HG03045 (cell line): Measurements from ENCODE around the gene COA8.

Experiments
- ATAC-seq: cut with Tn5 transposase; IDR thresholded peaks from one replicate; pipeline ENCODE4 v1.9.1; 2021; ENCODE audit warnings: mild to moderate bottlenecking, moderate library complexity; ENCODE audit not compliant: unreplicated experiment

The COA8 gene

DNA sequence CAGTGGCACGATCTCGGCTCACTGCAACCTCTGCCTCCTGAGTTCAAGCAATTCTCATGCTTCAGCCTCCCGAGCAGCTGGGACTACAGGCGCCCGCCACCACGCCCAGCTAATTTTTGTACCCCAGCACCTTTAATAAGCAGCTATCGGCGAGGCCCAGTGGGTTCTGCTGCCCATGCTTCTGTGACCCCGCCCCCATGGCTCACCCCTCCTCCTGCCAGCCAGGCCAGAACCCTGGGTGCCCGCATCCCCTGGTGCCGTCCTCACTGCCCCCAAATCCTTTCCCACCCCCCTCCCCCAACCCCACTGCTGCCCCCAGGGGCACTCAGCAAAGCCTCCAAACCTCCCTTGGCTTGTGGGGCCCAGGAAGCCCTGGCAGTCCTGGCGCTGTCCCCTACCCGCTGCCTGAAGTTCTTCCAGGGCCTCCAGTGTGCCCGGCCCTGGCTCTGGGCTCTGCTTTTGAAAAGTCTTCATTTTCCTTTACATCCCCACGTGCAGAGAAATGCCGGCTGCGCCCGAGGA, 14.8 kb upstream of the COA8 start:
- ATAC-seq: no peak

DNA sequence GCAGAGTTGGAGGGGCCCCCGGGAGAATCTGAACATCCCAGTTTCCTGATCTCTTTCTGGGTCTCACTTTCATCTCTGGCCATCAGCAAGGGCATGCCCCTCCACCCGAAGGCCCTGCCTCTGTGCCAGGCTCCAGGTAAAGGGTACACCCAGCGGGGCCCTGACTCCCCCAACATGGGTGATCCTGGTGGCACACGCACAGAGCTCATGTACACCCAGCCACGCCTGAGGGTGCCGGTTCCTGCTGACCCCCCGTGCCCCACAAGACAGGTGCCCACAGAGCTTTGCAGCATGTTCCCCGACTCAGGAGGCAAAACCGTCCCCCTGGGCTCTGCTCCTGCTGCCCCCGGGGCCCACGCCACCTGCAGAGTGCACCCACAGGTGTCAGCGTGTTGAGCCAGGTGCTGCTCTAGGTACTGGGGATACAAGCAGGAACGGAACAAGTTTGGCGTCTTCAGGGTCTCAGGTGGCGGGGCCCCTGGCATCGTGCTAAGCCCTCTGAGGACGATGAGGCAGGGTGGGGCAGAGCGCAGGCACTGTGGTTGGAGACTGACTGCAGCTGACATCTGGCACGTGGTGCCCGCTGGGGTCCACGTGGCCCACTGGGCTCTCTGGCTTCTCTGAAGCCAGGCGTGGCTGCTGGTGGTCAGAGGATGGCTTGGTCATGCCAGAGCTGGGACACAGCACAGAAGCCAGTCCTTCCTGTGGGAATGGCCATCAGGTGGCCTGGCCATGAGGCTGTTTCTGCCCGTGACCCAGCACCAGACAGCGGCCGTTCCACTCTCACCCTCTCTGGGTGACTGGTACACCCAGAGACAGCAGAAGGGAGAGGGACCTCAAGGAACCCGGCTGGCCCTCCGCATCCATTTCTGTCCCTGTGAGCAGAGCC, 14.1 kb upstream of the COA8 start:
- ATAC-seq: no peak

DNA sequence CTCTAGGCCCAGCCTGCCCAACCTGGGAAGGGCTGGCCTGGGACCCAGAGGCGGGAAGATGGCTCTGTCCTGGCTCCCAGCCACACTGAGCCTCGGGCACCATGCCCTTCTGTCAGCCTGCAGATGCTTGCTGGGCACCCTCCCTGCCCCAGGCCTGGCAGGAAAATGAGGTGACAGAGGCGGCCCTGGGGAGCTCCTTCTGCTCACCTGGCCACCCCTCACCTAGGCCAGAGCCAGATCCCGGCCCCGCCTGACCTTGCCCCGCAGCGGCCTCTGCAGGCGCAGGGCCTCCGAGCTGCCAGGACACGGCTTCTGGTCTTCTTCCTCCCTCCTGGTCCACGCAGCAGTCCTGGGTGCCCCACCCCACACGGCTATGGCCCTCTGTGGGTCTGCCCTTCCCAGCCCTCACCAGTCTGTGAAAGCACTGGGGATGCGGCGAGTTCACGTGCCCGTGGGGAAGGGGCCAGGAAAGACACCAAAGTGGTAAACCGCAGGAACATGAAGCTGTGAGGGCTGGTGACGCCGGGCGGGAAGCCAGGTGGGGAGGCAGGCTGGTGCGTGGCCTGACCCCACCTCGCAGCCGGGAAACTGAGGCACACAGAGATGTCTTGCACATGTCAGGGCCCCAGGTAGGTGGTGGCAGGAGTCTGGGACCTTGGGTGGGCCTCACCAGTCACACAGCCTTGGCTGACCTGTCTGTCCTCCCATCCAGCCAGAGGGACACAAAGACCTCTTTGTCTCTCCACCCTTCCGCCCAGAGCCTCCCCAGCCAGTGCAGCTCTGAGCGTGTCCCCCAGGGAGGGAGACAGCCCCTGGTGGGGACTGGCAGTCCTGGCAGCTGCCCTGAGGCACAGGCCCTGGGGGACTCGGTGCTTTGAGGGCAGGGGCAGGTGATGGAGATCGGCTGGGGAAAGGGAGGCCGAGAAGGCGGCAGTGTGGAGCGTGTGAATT, 13.1 kb upstream of the COA8 start:
- no peak for ATAC-seq

DNA sequence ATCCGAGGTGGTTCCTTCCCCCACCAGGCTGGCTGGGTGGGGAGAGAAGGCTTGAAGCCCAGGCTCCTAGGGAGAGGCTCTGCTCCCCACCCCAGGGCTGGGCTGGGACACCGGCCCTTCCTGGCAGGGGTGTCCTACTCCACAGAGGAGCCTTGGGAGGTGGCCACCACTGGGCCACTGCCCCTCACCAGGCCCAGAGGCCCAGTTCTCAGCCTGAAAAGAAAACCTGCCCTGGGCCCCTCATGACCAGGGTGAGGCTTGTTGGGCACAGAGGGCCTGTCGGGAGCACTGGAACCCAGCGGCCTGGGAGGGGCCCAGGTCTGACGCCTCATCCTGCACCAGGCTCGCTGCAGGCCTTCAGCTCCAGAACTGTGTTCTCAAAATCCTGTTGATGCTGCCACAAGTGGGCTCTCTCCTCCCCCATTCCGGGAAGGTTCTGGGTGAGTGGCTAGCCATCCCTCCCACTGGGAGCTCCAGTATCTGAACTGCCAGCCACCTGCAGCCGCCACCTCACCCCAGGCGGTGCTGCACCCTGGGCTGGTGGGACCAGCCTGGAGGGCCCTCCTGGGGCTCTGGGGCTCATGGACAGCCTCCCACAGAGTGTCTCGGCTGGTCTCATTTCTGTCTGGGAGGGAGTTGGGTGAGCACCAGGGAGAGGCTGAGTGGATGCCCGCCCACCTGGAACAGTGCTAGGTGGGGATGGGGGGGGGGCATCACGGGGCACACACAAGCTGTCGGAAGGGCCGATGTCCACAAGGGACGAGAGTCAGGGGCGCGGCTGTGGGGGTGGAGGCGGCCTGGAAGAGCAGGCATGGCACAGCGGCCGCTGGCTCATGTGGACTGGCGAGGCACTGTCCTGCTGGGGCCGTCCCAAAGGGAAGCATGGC, 12.1 kb upstream of the COA8 start:
- no peak for ATAC-seq

DNA sequence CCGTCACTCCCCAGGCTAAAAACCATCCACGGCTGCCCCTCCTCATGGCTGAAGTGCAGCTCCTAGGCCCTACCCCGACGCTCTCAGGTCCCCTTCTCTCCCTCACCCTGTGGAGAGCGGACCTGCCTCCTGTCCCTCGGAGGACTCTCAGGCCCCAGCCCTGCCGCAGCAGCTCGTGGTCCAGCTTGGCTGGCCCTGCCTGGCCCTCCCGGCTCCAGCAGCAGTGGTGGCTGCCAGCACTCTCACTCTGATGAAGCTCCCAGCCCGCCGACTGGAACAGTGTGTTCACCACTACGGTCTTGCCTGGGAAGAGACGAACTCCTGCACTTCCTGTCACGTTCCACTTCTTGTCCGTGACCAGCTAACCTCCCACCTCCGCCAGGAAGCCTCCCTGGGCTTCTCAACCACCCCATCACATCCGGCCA, 11.4 kb upstream of the COA8 start:
- no peak for ATAC-seq

DNA sequence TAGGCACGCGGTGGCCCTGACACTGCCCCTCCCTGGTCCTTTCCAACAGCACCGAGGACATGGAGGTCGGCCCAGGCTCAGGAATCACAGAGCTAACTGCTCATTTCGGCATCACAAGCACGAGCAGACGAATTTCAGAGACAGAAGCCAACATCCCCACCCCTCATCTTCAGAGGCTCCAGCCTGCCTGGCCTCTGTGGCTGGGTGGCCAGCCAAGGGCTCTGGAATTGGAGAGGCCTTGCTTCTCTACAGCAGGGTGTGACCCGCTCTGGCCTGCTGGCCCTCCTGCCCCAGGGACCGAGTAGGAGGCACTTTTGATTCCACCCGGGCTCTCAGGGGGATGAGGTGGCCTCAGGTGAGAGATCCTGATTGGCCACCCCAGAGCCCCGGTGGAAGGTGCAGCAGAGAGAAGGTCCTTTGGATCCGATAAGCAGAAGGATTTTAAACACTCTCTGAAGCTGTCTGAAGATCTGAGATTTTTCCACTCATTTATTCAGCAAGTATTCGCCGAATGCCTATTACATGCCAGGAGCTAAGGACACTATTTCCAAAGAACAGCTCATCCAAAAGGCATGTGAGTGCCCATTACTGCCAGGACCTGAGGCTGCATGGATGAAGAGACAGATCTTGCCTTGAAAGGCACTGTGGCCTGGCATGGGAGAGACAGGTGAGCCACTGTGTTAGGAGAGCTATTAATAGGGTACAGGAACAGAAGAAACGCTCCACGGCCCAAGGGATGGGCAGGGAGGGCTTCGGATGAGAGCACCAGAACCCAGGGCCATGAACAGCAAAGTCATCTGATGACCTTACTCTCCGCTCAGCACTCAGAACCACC, 10.5 kb upstream of the COA8 start:
- no peak for ATAC-seq

DNA sequence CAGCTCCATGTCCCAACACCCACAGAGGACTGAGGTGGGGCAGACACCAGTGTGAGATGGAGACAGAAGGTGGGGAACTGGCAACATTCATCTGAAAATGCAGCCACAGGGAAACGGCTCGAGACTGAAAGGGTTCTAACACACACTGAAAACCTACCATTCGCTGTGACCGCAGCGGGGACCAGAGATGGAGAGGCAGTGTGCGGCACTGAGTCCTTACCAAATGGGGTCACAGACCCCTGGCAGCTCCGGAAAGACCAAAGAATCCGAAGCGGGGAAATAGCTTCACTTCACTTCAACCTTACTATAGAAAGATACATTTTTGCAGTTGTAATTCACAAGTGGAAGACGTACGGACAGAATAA, 9.9 kb upstream of the COA8 start:
- ATAC-seq: no peak

DNA sequence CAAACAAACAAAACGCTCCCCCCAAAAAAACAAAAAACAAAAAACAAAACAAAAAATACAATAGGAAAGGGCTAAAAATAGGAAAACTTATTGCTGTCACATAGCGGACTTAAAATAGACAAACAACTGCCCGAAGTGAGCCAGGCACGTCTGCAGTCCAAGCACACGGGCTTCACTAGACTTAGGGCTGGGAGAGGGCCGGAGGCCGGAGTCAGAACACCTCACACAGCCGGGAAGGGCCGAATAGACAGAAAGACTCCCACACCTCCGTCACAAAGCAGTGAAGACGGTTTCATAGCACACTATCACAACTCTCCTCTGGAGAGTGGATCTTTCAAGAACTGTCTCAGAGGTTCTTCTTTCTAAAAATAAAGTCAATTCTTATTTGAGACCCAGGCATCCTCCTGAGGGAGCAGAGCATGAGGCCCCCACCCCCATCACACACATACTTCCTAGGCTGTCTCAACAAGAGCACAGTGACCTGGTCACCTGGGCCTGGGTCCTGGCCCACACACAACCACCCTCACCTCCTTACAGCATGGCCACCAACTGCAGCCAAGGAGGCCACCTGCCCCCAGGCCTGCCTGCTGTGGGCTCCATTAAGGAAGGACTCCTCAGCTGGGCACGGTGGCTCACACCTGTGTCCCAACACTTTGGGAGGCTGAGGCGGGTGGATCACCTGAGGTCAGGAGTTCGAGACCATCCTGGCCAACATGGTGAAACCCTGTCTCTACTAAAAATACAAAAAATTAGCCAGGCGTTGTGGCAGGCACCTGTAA, 7.0 kb upstream of the COA8 start:
- ATAC-seq: no peak

DNA sequence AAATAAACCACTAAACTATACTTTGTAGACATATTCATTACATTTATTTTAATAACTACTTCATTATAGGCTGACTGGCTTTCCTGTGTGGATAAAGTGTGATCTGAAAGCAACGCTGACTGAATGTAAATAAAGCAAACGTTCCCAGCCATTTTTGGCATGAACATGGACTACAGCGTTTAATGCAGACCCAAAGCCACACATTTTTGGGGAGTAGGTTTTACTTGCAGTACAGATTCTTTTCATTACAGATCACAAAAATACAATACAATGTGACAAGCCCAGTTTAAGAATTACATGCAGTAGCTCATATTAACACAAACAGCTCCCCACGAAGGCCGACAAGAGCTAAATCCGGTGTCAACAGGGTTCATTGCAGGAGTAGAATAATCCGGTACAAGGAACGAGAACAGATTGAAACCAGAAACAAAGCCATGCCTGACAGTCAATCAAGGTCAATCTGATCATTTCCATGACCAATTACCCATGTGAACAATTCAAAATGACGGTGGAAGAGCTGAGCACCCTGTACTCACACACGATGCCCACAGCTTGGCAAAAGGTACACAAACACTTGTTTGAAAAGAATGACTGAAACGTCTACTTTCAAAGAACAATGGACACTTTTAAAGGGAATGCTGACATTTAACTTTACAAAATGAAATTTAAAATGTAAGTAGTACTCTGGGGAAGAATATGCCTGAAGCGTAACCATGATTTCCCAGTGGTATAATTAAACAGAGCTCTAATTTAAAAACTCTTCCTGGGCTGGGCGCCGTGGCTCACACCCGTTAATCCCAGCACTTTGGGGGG, 5.6 kb upstream of the COA8 start:
- ATAC-seq: no peak

DNA sequence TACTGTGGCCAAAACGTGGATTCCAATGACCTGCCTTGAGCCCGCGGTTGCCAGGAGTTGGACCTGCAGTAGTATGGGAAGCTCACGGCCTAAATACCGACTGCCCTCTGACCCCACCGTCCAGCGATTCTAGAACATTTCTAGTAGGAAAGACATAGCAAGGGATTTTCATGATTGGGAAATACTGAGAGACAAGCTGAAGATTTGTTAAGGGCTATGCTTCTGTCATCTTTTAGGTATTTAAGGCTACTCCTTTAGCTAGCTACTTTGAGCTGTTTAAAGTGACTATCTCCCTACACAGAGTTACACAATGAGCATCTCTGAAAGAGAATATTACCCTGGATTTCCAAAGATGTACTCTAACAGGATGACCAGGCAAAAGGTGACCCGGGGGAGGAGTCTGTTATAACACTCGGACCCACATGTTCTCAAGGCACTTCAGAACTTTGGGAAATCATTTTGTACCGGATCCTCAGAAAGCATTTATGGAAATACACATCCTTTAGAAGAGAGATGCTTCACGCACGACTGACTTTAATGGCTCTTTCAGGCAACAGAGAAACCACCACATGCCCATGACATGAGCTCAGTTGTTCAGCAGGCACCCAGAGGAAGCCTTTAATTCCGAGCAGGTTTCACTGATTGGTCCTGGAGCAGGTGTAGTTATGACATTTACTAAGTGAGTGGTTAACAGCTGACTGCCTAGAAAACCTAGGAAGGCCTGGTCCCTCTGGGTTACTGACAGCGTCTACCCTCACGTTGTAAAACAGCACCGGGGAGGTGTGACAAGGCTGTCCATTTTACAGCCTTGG, 4.5 kb upstream of the COA8 start:
- no peak for ATAC-seq

DNA sequence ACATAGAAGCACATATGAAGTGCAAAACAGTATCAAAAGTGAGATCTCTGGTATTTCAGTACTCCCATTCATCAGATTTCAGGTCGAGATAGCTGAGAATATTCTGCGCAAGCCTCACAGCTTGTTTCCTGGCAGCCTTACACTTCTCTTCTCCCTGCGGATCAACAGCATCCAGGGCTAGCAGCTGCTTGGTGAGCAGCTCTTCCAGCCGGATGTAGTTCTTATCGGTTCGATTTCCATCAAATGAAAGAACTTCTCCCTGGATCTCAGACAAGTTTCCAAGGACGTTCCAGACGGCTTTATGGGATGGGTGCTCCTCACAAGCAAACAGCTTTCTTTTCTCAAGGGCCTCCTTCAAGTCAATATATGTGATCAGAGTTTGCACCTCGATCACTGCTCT, 3.0 kb upstream of the COA8 start:
- no peak for ATAC-seq

DNA sequence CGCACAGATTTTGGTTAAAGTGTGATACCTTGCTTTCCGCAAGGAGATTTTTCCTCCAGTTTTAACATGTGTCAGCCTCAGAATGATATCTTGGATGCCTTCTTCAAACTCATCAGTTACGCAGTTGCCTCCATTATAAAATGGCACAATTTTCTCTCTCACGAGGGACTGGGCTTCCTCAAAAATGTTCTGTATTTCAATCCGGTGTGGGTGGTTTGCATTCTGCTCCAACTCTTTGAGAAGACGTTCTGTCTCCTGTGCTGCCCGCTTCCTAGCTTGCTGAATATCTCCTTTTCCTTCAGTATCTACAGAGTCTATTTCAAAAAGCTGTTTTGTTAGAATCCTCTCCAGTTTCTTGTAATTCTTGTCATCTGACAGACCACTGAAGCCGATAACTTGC, 2.1 kb upstream of the COA8 start:
- no peak for ATAC-seq

DNA sequence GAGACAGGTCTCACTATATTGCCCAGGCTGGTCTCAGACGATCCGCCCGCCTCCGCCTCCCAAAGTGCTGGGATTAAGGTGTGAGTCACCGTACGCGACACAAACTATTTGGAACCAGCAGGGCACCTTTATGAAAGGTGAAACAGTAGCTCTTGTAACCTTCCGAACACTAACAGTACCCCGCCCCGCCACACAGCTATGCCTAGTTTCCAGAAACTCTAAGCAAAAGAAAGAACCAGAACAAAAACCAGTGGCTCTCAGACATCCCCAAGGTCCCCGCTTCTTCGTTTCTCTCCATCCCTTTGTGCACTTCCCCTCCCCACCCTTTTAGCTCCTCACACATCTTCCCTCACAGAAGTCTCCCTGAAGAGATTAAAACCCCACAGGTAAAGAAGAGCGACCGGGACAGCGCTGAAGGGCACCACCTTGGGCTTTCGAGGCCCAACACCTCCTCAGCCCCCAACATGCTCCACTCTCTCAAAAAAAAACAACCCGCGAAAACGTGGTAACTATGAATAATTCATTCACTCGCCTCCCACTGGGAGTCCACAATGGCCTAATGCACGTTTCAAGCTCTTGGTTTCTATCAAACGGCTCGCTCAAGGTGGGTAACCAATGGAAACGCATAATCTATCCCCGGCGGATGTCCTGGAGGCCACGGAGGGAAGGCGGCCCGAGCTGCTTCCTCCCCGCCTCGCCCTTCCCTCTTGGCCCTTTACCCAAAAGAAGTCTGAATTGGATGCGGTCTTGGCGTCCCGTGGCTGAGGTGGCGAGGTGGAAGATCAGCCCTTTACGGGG, 1.2 kb upstream of the COA8 start:
- ATAC-seq: peak; percentile 23

DNA sequence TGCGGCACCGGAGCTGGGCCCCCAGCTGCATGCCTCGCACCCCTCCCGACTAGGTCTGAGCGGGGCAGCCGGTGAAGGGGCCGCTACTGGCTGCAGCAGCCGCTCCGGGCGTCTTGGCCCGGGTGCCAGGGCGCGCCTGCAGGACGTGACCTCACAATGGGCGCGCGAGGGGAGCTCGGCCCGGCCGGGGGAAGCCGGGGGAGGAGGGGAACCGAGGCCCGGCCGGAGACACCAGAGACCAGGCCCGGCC, 656 bp upstream of the COA8 start:
- ATAC-seq: no peak

DNA sequence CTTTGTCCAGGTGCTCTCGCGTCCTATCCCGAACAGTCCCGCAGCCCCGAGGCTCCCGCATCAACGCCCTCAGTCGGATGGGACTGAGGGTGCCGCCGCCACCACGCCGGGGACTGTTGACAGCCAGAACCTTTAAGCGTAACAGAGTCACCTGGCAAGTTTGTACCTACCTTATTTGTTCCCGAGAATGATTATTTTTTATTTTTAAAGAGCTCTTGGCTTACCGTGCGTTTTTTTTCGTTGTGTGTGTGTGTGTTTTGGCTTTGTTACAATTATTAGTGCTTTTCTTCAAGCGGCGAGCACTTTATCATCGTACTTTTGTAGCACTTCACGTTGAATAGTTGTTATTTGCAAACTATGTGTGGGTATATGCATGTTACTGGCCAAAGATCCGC, 463 bp downstream of the COA8 start:
- ATAC-seq: no peak

DNA sequence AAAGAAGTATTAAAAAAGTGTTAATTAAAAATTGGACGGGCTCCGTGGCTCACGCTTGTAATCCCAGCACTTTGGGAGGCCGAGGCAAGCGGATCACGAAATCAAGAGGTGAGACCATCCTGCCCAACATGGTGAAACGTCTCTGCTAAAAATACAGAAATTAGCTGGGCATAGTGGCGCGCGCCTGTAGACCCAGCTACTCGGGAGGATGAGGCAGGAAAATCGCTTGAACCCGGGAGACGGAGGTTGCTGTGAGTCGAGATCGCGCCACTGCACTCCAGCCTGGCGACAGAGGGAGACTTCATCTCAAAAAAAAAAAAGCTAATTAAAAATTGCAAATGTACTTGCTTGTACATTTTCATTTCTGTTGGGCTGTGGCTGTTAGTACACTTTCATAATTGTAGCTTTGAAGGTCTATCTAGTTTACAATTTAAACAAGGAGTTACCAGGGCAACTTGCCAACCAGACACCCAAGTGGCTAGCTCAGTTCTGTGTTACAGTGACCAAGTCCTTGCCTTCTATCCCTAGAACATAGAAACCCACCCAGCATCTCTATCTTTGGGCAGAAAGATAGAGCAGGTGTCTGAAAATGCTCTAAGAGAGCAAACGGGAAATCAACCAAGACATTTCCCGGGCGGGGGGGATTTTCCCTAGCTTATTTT, 1.2 kb downstream of the COA8 start:
- ATAC-seq: no peak
